ENCODE data around the gene LENG9. TPM values are rescaled to one million over a fixed set of nuclear protein-coding genes. Genes with fewer than 3 reads are reported as not detected.

LENG9 gene
- total RNA-seq, 2 experiments from 2014 or later, result 6.2 to 7.0 TPM

GRCh38 chr19:54460230-54461005 lies 3.2 kb downstream of the LENG9 start:
- no peaks in the 10 kb centered on the region for H3K9me3 Mint-ChIP-seq
- no peak for ATAC-seq (ENCODE audit: low read depth)
- H3K27me3 Mint-ChIP-seq, result peaks cover 3% of the 10 kb centered on the region
- POLR2A ChIA-PET, result interaction anchor here (0.9 to 1.4 kb wide), 2 partner anchors 9 to 12 kb away, joined by 3 to 4 read pairs; partner anchors contain the start of gene LENG8
- H3K36me3 Mint-ChIP-seq, result peaks cover 24% of the 10 kb centered on the region
- peaks cover 14% of the 10 kb centered on the region for H3K4me1 Mint-ChIP-seq
- H3K4me3 Mint-ChIP-seq, result no peak overlapping the region
- no peak overlapping the region for H3K27ac Mint-ChIP-seq
- DNase-seq, result no peak

- H3K9me3 Mint-ChIP-seq, result no peaks in the 10 kb centered on the region
These were observed 4.0 kb downstream of the LENG9 start for GRCh38 chr19:54459282-54460229.

DNA sequence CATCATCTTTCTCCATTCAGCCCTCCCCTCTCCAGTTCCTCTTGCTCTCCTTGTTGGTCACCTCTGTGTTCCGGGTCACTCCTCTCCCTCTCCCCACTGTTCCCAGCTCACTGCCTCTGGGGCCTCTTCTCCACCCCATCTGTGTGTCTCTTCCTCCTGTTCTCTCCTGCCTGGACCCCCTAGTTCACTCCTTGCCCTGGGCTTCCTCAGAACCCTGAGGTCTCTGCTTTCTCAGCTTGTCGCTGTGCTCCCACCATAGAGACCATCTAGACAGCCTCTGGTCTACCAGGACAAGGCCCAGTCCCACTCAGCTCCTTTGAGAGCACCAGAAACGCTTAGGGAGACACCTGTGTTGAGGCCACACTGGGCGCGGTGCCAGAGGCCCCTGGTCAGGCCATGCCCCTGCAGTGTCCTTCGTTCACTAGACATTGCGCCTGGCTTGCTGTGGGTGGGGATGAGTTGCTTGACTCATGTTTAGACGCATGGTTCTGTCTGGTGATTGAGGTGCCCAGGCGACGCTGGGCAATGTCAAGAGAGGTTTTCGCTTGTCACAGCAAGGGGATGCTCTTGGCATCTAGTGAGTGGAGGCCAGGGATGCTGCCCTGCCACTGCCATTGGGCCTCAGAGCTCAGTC lies 4.8 kb downstream of the LENG9 start:
- H3K9me3 Mint-ChIP-seq, result no peaks in the 10 kb centered on the region
- peaks cover 24% of the 10 kb centered on the region for H3K36me3 Mint-ChIP-seq
- H3K27me3 Mint-ChIP-seq, result no peaks in the 10 kb centered on the region
- H3K4me1 Mint-ChIP-seq, result peaks cover 7% of the 10 kb centered on the region
- DNase-seq, result no peak
- POLR2A ChIA-PET, result interaction anchor here (1.0 to 1.1 kb wide), 2 partner anchors 10 kb away, joined by 4 read pairs; partner anchors contain the start of gene LENG8
- H3K27ac Mint-ChIP-seq, result peak overlapping the region; percentile 28
- no peak overlapping the region for H3K4me3 Mint-ChIP-seq
- no peak for ATAC-seq (ENCODE audit: low read depth)

More at GRCh38 chr19:54459282-54460229, 4.0 kb downstream of the LENG9 start:
- H3K4me3 Mint-ChIP-seq, result no peak overlapping the region
- DNase-seq (no peak), ATAC-seq (ENCODE audit: low read depth) (no peak)
- peak overlapping the region; percentile 30 for H3K27ac Mint-ChIP-seq
- H3K4me1 Mint-ChIP-seq, result peaks cover 12% of the 10 kb centered on the region
- H3K36me3 Mint-ChIP-seq, result peaks cover 24% of the 10 kb centered on the region
- no peaks in the 10 kb centered on the region for H3K27me3 Mint-ChIP-seq
- POLR2A ChIA-PET, result interaction anchor here (0.9 to 1.0 kb wide), 2 partner anchors 9 to 11 kb away, joined by 3 to 4 read pairs; no protein-coding TSS in a partner anchor

- H3K4me1 Mint-ChIP-seq, result peaks cover 8% of the 10 kb centered on the region
- DNase-seq (no peak), ATAC-seq (ENCODE audit: low read depth) (no peak)
- POLR2A ChIA-PET, result interaction anchor here (1.1 kb wide), 1 partner anchor 9 kb away, joined by 4 read pairs; the partner anchor contains the start of gene LENG8
- H3K4me3 Mint-ChIP-seq, result no peak overlapping the region
- no peaks in the 10 kb centered on the region for H3K27me3 Mint-ChIP-seq
- H3K27ac Mint-ChIP-seq, result peak overlapping the region; percentile 28
- peaks cover 26% of the 10 kb centered on the region for H3K36me3 Mint-ChIP-seq
- H3K9me3 Mint-ChIP-seq, result no peaks in the 10 kb centered on the region
These were observed 5.6 kb downstream of the LENG9 start for GRCh38 chr19:54457773-54458647.

GRCh38 chr19:54456423-54457373 lies 6.9 kb downstream of the LENG9 start:
- H3K36me3 Mint-ChIP-seq, result peaks cover 24% of the 10 kb centered on the region
- H3K27ac Mint-ChIP-seq, result no peak overlapping the region
- POLR2A ChIA-PET, result no interaction called here

DNA sequence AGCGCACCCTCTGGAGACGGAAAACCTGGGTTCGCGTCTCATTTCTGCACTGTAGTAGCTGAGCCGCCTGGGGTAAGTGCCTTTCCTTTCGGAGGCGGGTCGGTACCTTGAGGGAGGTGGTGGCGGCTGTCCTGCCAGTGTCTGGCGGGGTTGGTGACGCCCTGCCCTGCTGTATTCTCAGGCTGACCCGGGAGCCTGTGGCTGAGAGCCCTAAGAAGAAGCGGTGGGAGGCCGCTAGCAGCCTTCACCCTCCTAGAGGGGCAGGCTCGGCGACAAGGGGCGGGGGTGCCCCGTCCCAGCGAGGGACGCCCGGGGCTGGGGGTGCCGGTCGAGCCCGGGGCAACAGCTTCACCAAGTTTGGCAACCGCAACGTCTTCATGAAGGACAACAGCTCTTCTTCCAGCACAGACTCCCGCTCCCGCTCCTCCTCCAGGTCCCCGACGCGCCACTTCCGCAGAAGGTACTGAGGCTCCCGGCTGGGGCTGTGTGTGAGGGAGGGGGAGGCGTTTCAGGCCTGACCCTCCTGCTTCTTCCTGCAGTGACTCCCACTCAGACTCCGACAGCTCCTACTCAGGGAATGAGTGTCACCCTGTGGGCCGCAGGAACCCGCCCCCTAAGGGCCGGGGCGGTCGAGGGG lies 7.7 kb downstream of the LENG9 start:
- DNase-seq (no peak), ATAC-seq (ENCODE audit: low read depth) (no peak)
- Mint-ChIP-seq H3K4me3 (no peak overlapping the region), H3K9me3 (no peaks in the 10 kb centered on the region), H3K27me3 (no peaks in the 10 kb centered on the region), H3K27ac (no peak overlapping the region), H3K4me1 (peaks cover 9% of the 10 kb centered on the region), H3K36me3 (peaks cover 20% of the 10 kb centered on the region)
- POLR2A ChIA-PET, result no interaction called here

More at GRCh38 chr19:54456423-54457373, 6.9 kb downstream of the LENG9 start:
- H3K27me3 Mint-ChIP-seq, result no peaks in the 10 kb centered on the region
- ATAC-seq (ENCODE audit: low read depth), result no peak
- H3K4me1 Mint-ChIP-seq, result peaks cover 6% of the 10 kb centered on the region
- no peaks in the 10 kb centered on the region for H3K9me3 Mint-ChIP-seq
- H3K4me3 Mint-ChIP-seq, result no peak overlapping the region
- DNase-seq, result no peak

DNA sequence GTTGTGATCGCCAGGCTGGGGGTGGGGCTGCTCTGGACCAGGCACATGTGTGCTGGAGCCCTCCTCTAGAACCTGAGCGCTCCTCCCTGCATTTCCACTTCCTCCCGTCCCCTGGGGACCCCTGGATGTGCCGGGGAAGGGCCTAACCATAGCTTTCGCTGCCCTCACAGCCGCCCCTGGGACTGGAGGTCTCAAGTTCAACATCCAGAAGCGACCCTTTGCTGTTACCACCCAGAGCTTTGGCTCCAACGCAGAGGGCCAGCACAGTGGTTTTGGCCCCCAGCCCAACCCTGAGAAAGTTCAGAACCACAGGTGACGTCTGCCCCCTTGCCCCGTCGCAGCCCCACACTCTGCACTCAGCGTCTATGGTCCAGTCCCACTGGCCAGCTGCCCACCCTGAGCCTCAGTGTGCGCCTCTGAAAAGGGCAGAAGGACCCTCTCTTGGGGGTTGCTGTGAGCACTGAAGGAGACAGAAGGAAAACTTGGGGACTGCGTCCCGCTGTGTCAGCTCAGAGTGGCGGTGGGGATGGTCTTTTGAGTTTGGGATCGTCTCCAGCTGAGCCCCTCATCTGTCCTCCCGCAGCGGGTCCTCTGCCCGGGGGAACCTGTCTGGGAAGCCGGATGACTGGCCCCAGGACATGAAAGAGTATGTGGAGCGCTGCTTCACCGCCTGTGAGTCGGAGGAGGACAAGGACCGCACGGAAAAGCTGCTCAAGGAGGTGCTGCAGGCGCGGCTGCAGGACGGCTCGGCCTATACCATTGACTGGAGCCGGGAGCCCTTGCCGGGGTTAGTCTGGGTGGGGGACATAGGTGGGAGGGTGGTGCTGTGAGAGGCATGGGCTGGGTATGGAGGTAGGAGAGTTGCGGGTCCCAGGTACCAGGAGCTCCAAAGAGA lies 8.6 kb downstream of the LENG9 start:
- POLR2A ChIA-PET, result interaction anchor here (1.0 kb wide), 1 partner anchor 634 kb away, joined by 3 read pairs; no protein-coding TSS in a partner anchor
- no peaks in the 10 kb centered on the region for H3K9me3 Mint-ChIP-seq
- H3K27ac Mint-ChIP-seq, result no peak overlapping the region
- DNase-seq (no peak), ATAC-seq (ENCODE audit: low read depth) (no peak)
- no peaks in the 10 kb centered on the region for H3K27me3 Mint-ChIP-seq
- H3K4me1 Mint-ChIP-seq, result peaks cover 13% of the 10 kb centered on the region
- H3K4me3 Mint-ChIP-seq, result no peak overlapping the region
- H3K36me3 Mint-ChIP-seq, result peaks cover 20% of the 10 kb centered on the region

GRCh38 chr19:54453921-54454780 lies 9.4 kb downstream of the LENG9 start:
- no peak overlapping the region for H3K27ac Mint-ChIP-seq
- H3K4me3 Mint-ChIP-seq, result no peak overlapping the region
- H3K9me3 Mint-ChIP-seq, result no peaks in the 10 kb centered on the region
- ATAC-seq (ENCODE audit: low read depth), result no peak
- H3K36me3 Mint-ChIP-seq, result peaks cover 17% of the 10 kb centered on the region
- DNase-seq, result no peak
- POLR2A ChIA-PET, result interaction anchor here (1.0 to 1.7 kb wide), 2 partner anchors 9 to 634 kb away, joined by 3 to 9 read pairs; partner anchors contain the start of gene LENG9
- H3K4me1 Mint-ChIP-seq, result peaks cover 10% of the 10 kb centered on the region
- H3K27me3 Mint-ChIP-seq, result no peaks in the 10 kb centered on the region

- Mint-ChIP-seq H3K27ac (no peak overlapping the region), H3K27me3 (no peaks in the 10 kb centered on the region), H3K36me3 (peaks cover 11% of the 10 kb centered on the region), H3K4me1 (peaks cover 15% of the 10 kb centered on the region), H3K9me3 (no peaks in the 10 kb centered on the region), H3K4me3 (no peak overlapping the region)
- POLR2A ChIA-PET, result interaction anchor here (1.7 kb wide), 1 partner anchor 10 kb away, joined by 9 read pairs; the partner anchor contains the start of gene LENG9
- ATAC-seq (ENCODE audit: low read depth) (no peak), DNase-seq (no peak)
These were observed 11.0 kb downstream of the LENG9 start for GRCh38 chr19:54452626-54453025.

GRCh38 chr19:54451997-54452396 lies 11.6 kb downstream of the LENG9 start:
- Mint-ChIP-seq H3K4me1 (peaks cover 17% of the 10 kb centered on the region), H3K36me3 (peaks cover 11% of the 10 kb centered on the region), H3K27ac (no peak overlapping the region)

More at GRCh38 chr19:54451997-54452396, 11.6 kb downstream of the LENG9 start:
- Mint-ChIP-seq H3K9me3 (no peaks in the 10 kb centered on the region), H3K27me3 (no peaks in the 10 kb centered on the region), H3K4me3 (no peak overlapping the region)
- DNase-seq, result no peak
- no peak for ATAC-seq (ENCODE audit: low read depth)
- POLR2A ChIA-PET, result interaction anchor here (1.8 kb wide), 1 partner anchor 12 kb away, joined by 4 read pairs; the partner anchor contains the start of gene LENG9
